IMR-90 (cell line): ENCODE measurements around the gene TMEM163. TPM values are rescaled to one million over a fixed set of nuclear protein-coding genes. Genes with fewer than 3 reads are reported as not detected.

ENCODE experiments used
- ATAC-seq: fragments of 200-7000 bp; cut with Tn5 transposase; 2 replicates; pipeline ENCODE4 v1.9.1; 2020; ENCODE audit warnings: low read depth, mild to moderate bottlenecking, moderate library complexity
- BruUV-seq: library from RNA; stranded (reverse); fragments of 400-500 nt; replicated peaks from 2 replicates; lab custom pipeline; 2021; lab: Mats Ljungman, UMichigan
- CTCF ChIA-PET: fragments of 300-600 bp; formaldehyde crosslinking; extraction: SDS; loops from one replicate; lab custom pipeline; 2021; ENCODE audit warnings: antibody characterized with exemption; lab: Yijun Ruan, JAX
- POLR2A ChIA-PET: fragments of 300-600 bp; sonication (Branson Sonifier 250); formaldehyde crosslinking; loops from one replicate; lab custom pipeline; 2022; ENCODE audit warnings: antibody characterized with exemption; ENCODE audit not compliant: unreplicated experiment; lab: Charles Lee
- DNase-seq: peaks from one replicate; pipeline ENCODE4 v3.0.0; 2013
- H2AFZ ChIP-seq: replicated peaks from 2 replicates; pipeline ENCODE3; 2013; ENCODE audit warnings: low read length, mild to moderate bottlenecking; ENCODE audit not compliant: poor library complexity
- H2AK5ac ChIP-seq: 2 replicates; pipeline ENCODE4 v1.6.1; 2013; ENCODE audit warnings: low read depth, low read length, inconsistent platforms
- H2AK9ac ChIP-seq: replicated peaks from 2 replicates; pipeline ENCODE3; 2013; ENCODE audit warnings: mild to moderate bottlenecking, low read depth, low read length, moderate library complexity; ENCODE audit not compliant: poor library complexity
- H2BK120ac ChIP-seq: 2 replicates; pipeline ENCODE4 v1.6.1; 2013; ENCODE audit warnings: low read depth, low read length, inconsistent platforms
- H2BK15ac ChIP-seq: 3 replicates; pipeline ENCODE4 v1.6.1; 2013; ENCODE audit warnings: low read depth, low read length, inconsistent platforms
- H2BK20ac ChIP-seq: 2 replicates; pipeline ENCODE4 v1.6.1; 2013; ENCODE audit warnings: low read depth, mild to moderate bottlenecking, inconsistent platforms, low read length, moderate library complexity
- H2BK5ac ChIP-seq: 2 replicates; pipeline ENCODE4 v1.6.1; 2013; ENCODE audit warnings: mild to moderate bottlenecking, low read depth, low read length, inconsistent platforms; ENCODE audit not compliant: poor library complexity, severe bottlenecking
- H3K14ac ChIP-seq: replicated peaks from 2 replicates; pipeline ENCODE4 v1.6.1; 2013; ENCODE audit warnings: low read depth, low read length, inconsistent platforms
- H3K18ac ChIP-seq: 2 replicates; pipeline ENCODE4 v1.6.1; 2013; ENCODE audit warnings: low read depth, low read length, control low read depth
- H3K23ac ChIP-seq: 2 replicates; pipeline ENCODE4 v1.6.1; 2013; ENCODE audit warnings: low read depth, low read length, inconsistent platforms
- H3K27ac ChIP-seq: 2 replicates; pipeline ENCODE4 v1.5.1; 2013; ENCODE audit warnings: mild to moderate bottlenecking, control low read depth, low read length; ENCODE audit not compliant: insufficient read depth
- H3K27me3 ChIP-seq: 2 replicates; pipeline ENCODE4 v1.6.1; 2013; ENCODE audit warnings: low read length; ENCODE audit not compliant: control insufficient read depth, insufficient read depth
- H3K36me3 ChIP-seq: 2 replicates; pipeline ENCODE4 v1.6.1; 2013; ENCODE audit warnings: low read length, mixed read lengths; ENCODE audit not compliant: control insufficient read depth, insufficient read depth
- H3K4ac ChIP-seq: 2 replicates; pipeline ENCODE4 v1.6.1; 2013; ENCODE audit warnings: low read depth, low read length, inconsistent platforms
- H3K4me1 ChIP-seq: 2 replicates; pipeline ENCODE4 v1.6.1; 2013; ENCODE audit warnings: low read length, mixed read lengths; ENCODE audit not compliant: control insufficient read depth, insufficient read depth
- H3K4me2 ChIP-seq: 2 replicates; pipeline ENCODE4 v1.6.1; 2013; ENCODE audit warnings: low read depth, mild to moderate bottlenecking, control low read depth, low read length, moderate library complexity
- H3K4me3 ChIP-seq: 2 replicates; pipeline ENCODE4 v1.5.1; 2013; ENCODE audit warnings: low read depth, mild to moderate bottlenecking, control low read depth, low read length, moderate library complexity; ENCODE audit not compliant: insufficient read depth
- H3K56ac ChIP-seq: 2 replicates; pipeline ENCODE4 v1.6.1; 2013; ENCODE audit warnings: low read length, inconsistent platforms; ENCODE audit not compliant: insufficient read depth; ENCODE audit errors: extremely low read depth
- H3K79me1 ChIP-seq, 2 experiments: 2 replicates each; pipeline ENCODE4 v1.6.1; 2013; ENCODE audit warnings: low read length in 2 of 2, inconsistent platforms in 1 of 2, low read depth in 1 of 2
- H3K9ac ChIP-seq: 2 replicates; pipeline ENCODE4 v1.6.1; 2013; ENCODE audit warnings: low read depth, low read length, control low read depth
- H3K9me1 ChIP-seq: 2 replicates; pipeline ENCODE4 v1.6.1; 2013; ENCODE audit warnings: low read length, inconsistent platforms; ENCODE audit not compliant: insufficient read depth
- H3K9me3 ChIP-seq: 2 replicates; pipeline ENCODE4 v1.6.1; 2013; ENCODE audit warnings: low read length; ENCODE audit not compliant: control insufficient read depth, insufficient read depth
- H4K20me1 ChIP-seq: 2 replicates; pipeline ENCODE4 v1.6.1; 2013; ENCODE audit warnings: low read length, inconsistent platforms; ENCODE audit not compliant: insufficient read depth
- H4K5ac ChIP-seq: 2 replicates; pipeline ENCODE4 v1.6.1; 2013; ENCODE audit warnings: mild to moderate bottlenecking, low read depth, low read length, control low read depth
- H4K8ac ChIP-seq, 2 experiments: 2 replicates each; pipeline ENCODE4 v1.6.1; 2013; ENCODE audit warnings: low read depth in 2 of 2, low read length in 2 of 2, control low read depth in 1 of 2, inconsistent platforms in 1 of 2
- H4K91ac ChIP-seq: 2 replicates; pipeline ENCODE4 v1.6.1; 2013; ENCODE audit warnings: low read depth, low read length, inconsistent platforms; ENCODE audit not compliant: insufficient read depth
- FOS ChIP-seq: fragments of 150-350 bp; IDR thresholded peaks from 2 replicates; pipeline ENCODE4 v1.6.1; 2016; ENCODE audit warnings: low read depth, low read length
- MAFK ChIP-seq: IDR thresholded peaks from 2 replicates; pipeline ENCODE4 v1.6.1; 2012; ENCODE audit warnings: low read depth, low read length, improper control_type of control experiment
- MXI1 ChIP-seq: IDR thresholded peaks from 2 replicates; pipeline ENCODE4 v1.6.1; 2012; ENCODE audit warnings: low read depth, mild to moderate bottlenecking, low read length, moderate library complexity, borderline replicate concordance
- RCOR1 ChIP-seq: IDR thresholded peaks from 2 replicates; pipeline ENCODE4 v1.6.1; 2012; ENCODE audit warnings: mild to moderate bottlenecking, low read length, improper control_type of control experiment; ENCODE audit not compliant: insufficient replicate concordance
- WGBS, 2 experiments: methylation state at CpG; one replicate each; pipeline versions ENCODE4 v1.1.5 to v1.1.7; 2013; ENCODE audit warnings: missing lambda C conversion rate in 2 of 2; ENCODE audit not compliant: insufficient read length in 1 of 2; ENCODE audit errors: extremely low coverage in 2 of 2; 5-methylcytosine and 5-hydroxymethylcytosine counted together
- dilution Hi-C: fragments of 300-500 bp; cut with HindIII; formaldehyde crosslinking; loops from one replicate; pipeline ENCODE4 v1.14.3; 2018; ENCODE audit warnings: low sequenced_read_pairs; ENCODE audit not compliant: unreplicated experiment
- in situ Hi-C: fragments of 300-500 bp; cut with MboI; formaldehyde crosslinking; loops from 3 replicates; pipeline ENCODE4 v1.14.3; 2019; ENCODE audit warnings: low sequenced_read_pairs, inconsistent platforms, mixed read lengths
- intact Hi-C: fragments of 100-400 bp; cut with micrococcal nuclease; formaldehyde crosslinking; loops from 2 replicates; pipeline ENCODE4 v1.10.0; 2022
- polyA plus RNA-seq, 3 experiments: library from polyadenylated mRNA; depleted of rRNA; stranded (reverse); fragments of >200 nt; gene quantifications; 2 replicates each; pipeline ENCODE4 v1.2.3, GENCODE V29; 2012; ENCODE audit warnings: low replicate concordance in 1 of 3
- total RNA-seq: library from RNA; depleted of rRNA; stranded (reverse); fragments of >200 nt; gene quantifications from 2 replicates; pipeline ENCODE4 v1.2.3, GENCODE V29; 2012

TMEM163 gene
- total and polyA plus RNA-seq, 2 of the 4 experiments (the other 2 are of a cell fraction): not detected

GRCh38 chr2:134693359-134694330, 25.2 kb downstream of the TMEM163 start (continued):
- no peak for TF ChIP-seq MXI1

- H3K27ac ChIP-seq: no peak overlapping the region
- dilution Hi-C loops: no loop called here
- ATAC-seq: no peak
- H3K14ac ChIP-seq: no peak overlapping the region
- no peak overlapping the region for H4K8ac ChIP-seq
- H3K9ac ChIP-seq: no peak overlapping the region
- no peak overlapping the region for H2BK5ac ChIP-seq
- in situ Hi-C loops: no loop called here
- POLR2A ChIA-PET: no interaction called here
- no peak overlapping the region for H2BK120ac ChIP-seq
- H3K4me3 ChIP-seq: no peak overlapping the region
- WGBS, 2 experiments: no CpG with 5 or more reads among the region's 5 CpGs
- H2BK20ac ChIP-seq: no peak overlapping the region
- TF ChIP-seq RCOR1: no peak
- TF ChIP-seq MAFK: no peak
- no peak for TF ChIP-seq FOS
- H3K9me1 ChIP-seq: no peaks in the 10 kb centered on the region; the same call in 1 of the 2 replicates
- no peaks in the 10 kb centered on the region for H3K9me3 ChIP-seq
- no peak for DNase-seq
- H3K4me2 ChIP-seq: no peak overlapping the region
- no peak overlapping the region for H3K18ac ChIP-seq
- H2BK15ac ChIP-seq: no peak overlapping the region
- H3K4ac ChIP-seq: no peak overlapping the region
- H4K20me1 ChIP-seq: no peaks in the 10 kb centered on the region
- intact Hi-C loops: no loop called here
- H3K4me1 ChIP-seq: no peaks in the 10 kb centered on the region
- H3K36me3 ChIP-seq: no peaks in the 10 kb centered on the region
- no TSS peak for BruUV-seq
- H3K27me3 ChIP-seq: no peaks in the 10 kb centered on the region
- no peak overlapping the region for H2AK9ac ChIP-seq
- H3K23ac ChIP-seq: no peak overlapping the region
- no peak overlapping the region for H2AFZ ChIP-seq
- CTCF ChIA-PET: no interaction called here
- no peak overlapping the region for H4K91ac ChIP-seq
- no peak overlapping the region for H4K5ac ChIP-seq
- H3K56ac ChIP-seq: no peak overlapping the region
- no peak overlapping the region for H2AK5ac ChIP-seq
- H3K79me1 ChIP-seq: no peaks in the 10 kb centered on the region
Observed at GRCh38 chr2:134692499-134692898, 26.3 kb downstream of the TMEM163 start.
